Duodenal mucosa (tissue), 2 donors: Measurements from ENCODE around the gene TGFBR3L.

Experiments
- H3K27ac ChIP-seq: one replicate; pipeline ENCODE4 v1.7.0; 2013; ENCODE audit warnings: low read depth, low read length
- H3K27me3 ChIP-seq, 2 donors: one replicate each; pipeline ENCODE4 v1.7.0; 2013; ENCODE audit warnings: low read length in 2 of 2, control low read depth in 1 of 2; ENCODE audit not compliant: insufficient read depth in 2 of 2, control insufficient read depth in 1 of 2
- H3K36me3 ChIP-seq, 2 donors: one replicate each; pipeline ENCODE4 v1.7.0; 2013; ENCODE audit warnings: low read length in 2 of 2, control low read depth in 1 of 2; ENCODE audit not compliant: insufficient read depth in 2 of 2, control insufficient read depth in 1 of 2
- H3K4me1 ChIP-seq, 2 donors: one replicate each; pipeline ENCODE4 v1.7.0; 2013; ENCODE audit warnings: low read length in 2 of 2, control low read depth in 1 of 2; ENCODE audit not compliant: insufficient read depth in 2 of 2, control insufficient read depth in 1 of 2
- H3K4me3 ChIP-seq, 2 donors: one replicate each; pipeline ENCODE4 v1.7.0; 2013; ENCODE audit warnings: low read length in 2 of 2, low read depth in 1 of 2
- H3K9ac ChIP-seq, 2 donors: one replicate each; pipeline ENCODE4 v1.7.0; 2013; ENCODE audit warnings: low read length in 2 of 2, low read depth in 1 of 2
- H3K9me3 ChIP-seq, 2 donors: one replicate each; pipeline ENCODE4 v1.7.0; 2013; ENCODE audit warnings: low read length in 2 of 2, control low read depth in 1 of 2; ENCODE audit not compliant: control insufficient read depth in 1 of 2

The TGFBR3L gene

GRCh38 chr19:7923295-7924191 is 8.9 kb downstream of the TGFBR3L start:
- Histone ChIP-seq H3K27me3 (peaks cover 3 to 4% of the 10 kb centered on the region in 2 donors), H3K27ac (no peak overlapping the region), H3K4me1 (peaks cover 15 to 29% of the 10 kb centered on the region in 2 donors), H3K9me3 (no peaks in the 10 kb centered on the region), H3K9ac (no peak overlapping the region), H3K36me3 (peaks cover 11 to 14% of the 10 kb centered on the region in 2 donors), H3K4me3 (no peak overlapping the region)

- H3K36me3 ChIP-seq, result peaks cover 11 to 14% of the 10 kb centered on the region in 2 donors
- peaks cover 15 to 22% of the 10 kb centered on the region in 2 donors for H3K4me1 ChIP-seq
- H3K4me3 ChIP-seq, result no peak overlapping the region
- no peak overlapping the region for H3K27ac ChIP-seq
- no peaks in the 10 kb centered on the region for H3K27me3 ChIP-seq
- no peaks in the 10 kb centered on the region for H3K9me3 ChIP-seq
- no peak overlapping the region for H3K9ac ChIP-seq
These were observed 9.6 kb downstream of the TGFBR3L start for GRCh38 chr19:7924241-7924640.

GRCh38 chr19:7924651-7925170 is 10.1 kb downstream of the TGFBR3L start:
- Histone ChIP-seq H3K36me3 (peaks cover 11 to 14% of the 10 kb centered on the region in 2 donors), H3K4me3 (no peak overlapping the region), H3K4me1 (peaks cover 13 to 17% of the 10 kb centered on the region in 2 donors), H3K27me3 (no peaks in the 10 kb centered on the region), H3K27ac (no peak overlapping the region), H3K9me3 (no peaks in the 10 kb centered on the region), H3K9ac (no peak overlapping the region)

- H3K4me1 ChIP-seq, result peaks cover 11 to 15% of the 10 kb centered on the region in 2 donors
- no peaks in the 10 kb centered on the region for H3K27me3 ChIP-seq
- no peak overlapping the region for H3K9ac ChIP-seq
- H3K36me3 ChIP-seq, result peaks cover 11 to 14% of the 10 kb centered on the region in 2 donors
- H3K27ac ChIP-seq, result no peak overlapping the region
- peak overlapping the region in 1 of 2 donors; percentile 51 for H3K4me3 ChIP-seq
- no peaks in the 10 kb centered on the region for H3K9me3 ChIP-seq
These were observed 10.7 kb downstream of the TGFBR3L start for GRCh38 chr19:7925171-7925851.

GRCh38 chr19:7926021-7926726 is 11.5 kb downstream of the TGFBR3L start, which contains the start of gene CTXN1:
Gene CTXN1 (minus strand): TSS chr19:7926135. CDS start chr19:7925538, 597 bp downstream.
- Histone ChIP-seq H3K27me3 (no peaks in the 10 kb centered on the region), H3K27ac (no peak within 1 kb of the TSS), H3K9ac (no peak within 1 kb of the TSS), H3K9me3 (no peaks in the 10 kb centered on the region), H3K4me3 (peak within 1 kb of the TSS; percentile 47 to 53), H3K4me1 (peaks cover 7 to 12% of the 10 kb centered on the region in 2 donors), H3K36me3 (peaks cover 11 to 22% of the 10 kb centered on the region in 2 donors)

GRCh38 chr19:7926727-7927604 is 12.3 kb downstream of the TGFBR3L start:
- Histone ChIP-seq H3K4me3 (no peak overlapping the region), H3K27ac (no peak overlapping the region), H3K27me3 (no peaks in the 10 kb centered on the region), H3K36me3 (peaks cover 12 to 27% of the 10 kb centered on the region in 2 donors), H3K9ac (no peak overlapping the region), H3K9me3 (no peaks in the 10 kb centered on the region), H3K4me1 (peaks cover 0 to 4% of the 10 kb centered on the region in 2 donors)

- no peak overlapping the region for H3K9ac ChIP-seq
- H3K9me3 ChIP-seq, result no peaks in the 10 kb centered on the region
- H3K27me3 ChIP-seq, result no peaks in the 10 kb centered on the region
- H3K4me1 ChIP-seq, result no peaks in the 10 kb centered on the region
- H3K27ac ChIP-seq, result no peak overlapping the region
- peaks cover 12 to 29% of the 10 kb centered on the region in 2 donors for H3K36me3 ChIP-seq
- H3K4me3 ChIP-seq, result no peak overlapping the region
These were observed 13.1 kb downstream of the TGFBR3L start for GRCh38 chr19:7927605-7928333.

GRCh38 chr19:7928334-7928706 is 13.7 kb downstream of the TGFBR3L start:
- H3K9ac ChIP-seq, result no peak overlapping the region
- no peaks in the 10 kb centered on the region for H3K4me1 ChIP-seq
- peak overlapping the region; percentile 20 for H3K27ac ChIP-seq
- no peaks in the 10 kb centered on the region for H3K9me3 ChIP-seq
- H3K4me3 ChIP-seq, result no peak overlapping the region
- H3K36me3 ChIP-seq, result peaks cover 13 to 34% of the 10 kb centered on the region in 2 donors
- H3K27me3 ChIP-seq, result no peaks in the 10 kb centered on the region
